Parathyroid adenoma (tissue), 2 donors: Measurements from ENCODE around the gene SDK2.
A peak's percentile ranks its signal among the peaks of the same experiment; 100 is the strongest.

Experiments used
- H2AFZ ChIP-seq: fragments of 300-600 bp; sonication (generic); one replicate; pipeline ENCODE4 v1.7.0; 2017; ENCODE audit warnings: antibody characterized with exemption, mild to moderate bottlenecking
- H3K27ac ChIP-seq: fragments of 300-600 bp; sonication (generic); one replicate; pipeline ENCODE4 v1.7.0; 2017
- H3K27me3 ChIP-seq: fragments of 300-600 bp; sonication (generic); one replicate; pipeline ENCODE4 v1.7.0; 2017; ENCODE audit warnings: low read length; ENCODE audit not compliant: control insufficient read depth, insufficient read depth
- H3K36me3 ChIP-seq: fragments of 300-600 bp; sonication (generic); one replicate; pipeline ENCODE4 v1.7.0; 2017; ENCODE audit warnings: low read length; ENCODE audit not compliant: control insufficient read depth, insufficient read depth
- H3K4me1 ChIP-seq: fragments of 300-600 bp; sonication (generic); one replicate; pipeline ENCODE4 v1.7.0; 2017; ENCODE audit warnings: control low read depth
- H3K4me2 ChIP-seq: fragments of 300-600 bp; sonication (generic); one replicate; pipeline ENCODE4 v1.7.0; 2017; ENCODE audit warnings: low read length
- H3K4me3 ChIP-seq: fragments of 300-600 bp; sonication (generic); one replicate; pipeline ENCODE4 v1.7.0; 2017; ENCODE audit warnings: low read depth, low read length
- H3K79me2 ChIP-seq: fragments of 300-600 bp; sonication (generic); one replicate; pipeline ENCODE4 v1.7.0; 2017; ENCODE audit warnings: control low read depth
- H3K9ac ChIP-seq: fragments of 300-600 bp; sonication (generic); one replicate; pipeline ENCODE4 v1.7.0; 2017; ENCODE audit warnings: mild to moderate bottlenecking
- H3K9me3 ChIP-seq: fragments of 300-600 bp; sonication (generic); one replicate; pipeline ENCODE4 v1.7.0; 2017; ENCODE audit warnings: low read length; ENCODE audit not compliant: control insufficient read depth
- TF ChIP-seq, protein P1 (sequence below): fragments of 300-600 bp; sonication (generic); IDR thresholded peaks from one replicate; pipeline ENCODE4 v1.7.0; 2017; ENCODE audit warnings: antibody characterized with exemption, mild to moderate bottlenecking
- donor health status: primary hyperparathyroidism.

The SDK2 gene

GRCh38 chr17:73645050-73645871 lies 1.0 kb upstream of the SDK2 start:
- Histone ChIP-seq H3K4me3 (no peak overlapping the region), H3K79me2 (no peaks in the 10 kb centered on the region), H3K36me3 (no peaks in the 10 kb centered on the region), H3K27me3 (peaks cover 3% of the 10 kb centered on the region), H3K27ac (no peak overlapping the region), H3K9me3 (no peaks in the 10 kb centered on the region), H3K4me1 (no peaks in the 10 kb centered on the region), H3K4me2 (peak overlapping the region; percentile 59), H2AFZ (peak overlapping the region; percentile 60), H3K9ac (no peak overlapping the region)
- TF ChIP-seq, protein P1, sequence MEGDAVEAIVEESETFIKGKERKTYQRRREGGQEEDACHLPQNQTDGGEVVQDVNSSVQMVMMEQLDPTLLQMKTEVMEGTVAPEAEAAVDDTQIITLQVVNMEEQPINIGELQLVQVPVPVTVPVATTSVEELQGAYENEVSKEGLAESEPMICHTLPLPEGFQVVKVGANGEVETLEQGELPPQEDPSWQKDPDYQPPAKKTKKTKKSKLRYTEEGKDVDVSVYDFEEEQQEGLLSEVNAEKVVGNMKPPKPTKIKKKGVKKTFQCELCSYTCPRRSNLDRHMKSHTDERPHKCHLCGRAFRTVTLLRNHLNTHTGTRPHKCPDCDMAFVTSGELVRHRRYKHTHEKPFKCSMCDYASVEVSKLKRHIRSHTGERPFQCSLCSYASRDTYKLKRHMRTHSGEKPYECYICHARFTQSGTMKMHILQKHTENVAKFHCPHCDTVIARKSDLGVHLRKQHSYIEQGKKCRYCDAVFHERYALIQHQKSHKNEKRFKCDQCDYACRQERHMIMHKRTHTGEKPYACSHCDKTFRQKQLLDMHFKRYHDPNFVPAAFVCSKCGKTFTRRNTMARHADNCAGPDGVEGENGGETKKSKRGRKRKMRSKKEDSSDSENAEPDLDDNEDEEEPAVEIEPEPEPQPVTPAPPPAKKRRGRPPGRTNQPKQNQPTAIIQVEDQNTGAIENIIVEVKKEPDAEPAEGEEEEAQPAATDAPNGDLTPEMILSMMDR: no peak

DNA sequence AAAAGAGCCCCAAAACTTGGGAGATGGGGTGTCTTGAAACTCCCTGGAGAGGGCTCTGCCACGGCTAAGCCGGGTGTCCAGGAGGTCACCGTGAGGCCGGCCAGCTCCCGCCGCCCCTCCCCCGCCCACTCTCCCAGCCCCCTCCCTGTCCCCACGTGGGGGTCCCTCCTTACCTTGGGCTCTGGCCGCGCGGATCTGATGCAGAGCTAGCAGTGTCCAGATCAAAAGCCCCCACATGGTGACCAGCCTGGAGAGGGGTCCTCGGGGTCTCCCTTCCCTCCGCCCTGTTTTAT lies 447 bp downstream of the SDK2 start:
- Histone ChIP-seq H3K4me1 (no peaks in the 10 kb centered on the region), H3K27ac (no peak overlapping the region), H3K4me2 (peak overlapping the region; percentile 81), H3K9me3 (no peaks in the 10 kb centered on the region), H2AFZ (no peak overlapping the region), H3K4me3 (peak overlapping the region; percentile 33), H3K9ac (no peak overlapping the region), H3K27me3 (peaks cover 3% of the 10 kb centered on the region), H3K36me3 (no peaks in the 10 kb centered on the region), H3K79me2 (no peaks in the 10 kb centered on the region)
- TF ChIP-seq, protein P1: no peak

GRCh38 chr17:73643001-73643851 lies 1.0 kb downstream of the SDK2 start:
- Histone ChIP-seq H3K9ac (no peak overlapping the region), H3K27me3 (peaks cover 3% of the 10 kb centered on the region), H3K27ac (no peak overlapping the region)

GRCh38 chr17:73642659-73643000 lies 1.6 kb downstream of the SDK2 start:
- TF ChIP-seq, protein P1: no peak
- H3K27ac ChIP-seq: no peak overlapping the region

More at GRCh38 chr17:73643001-73643851, 1.0 kb downstream of the SDK2 start:
- H3K4me1 ChIP-seq: no peaks in the 10 kb centered on the region
- TF ChIP-seq, protein P1: no peak
- no peaks in the 10 kb centered on the region for H3K36me3 ChIP-seq
- peak overlapping the region; percentile 31 for H3K4me3 ChIP-seq
- no peaks in the 10 kb centered on the region for H3K9me3 ChIP-seq
- H3K79me2 ChIP-seq: no peaks in the 10 kb centered on the region
- H3K4me2 ChIP-seq: peak overlapping the region; percentile 81
- peak overlapping the region; percentile 46 for H2AFZ ChIP-seq

More at GRCh38 chr17:73642659-73643000, 1.6 kb downstream of the SDK2 start:
- Histone ChIP-seq H3K27me3 (peaks cover 3% of the 10 kb centered on the region), H3K79me2 (no peaks in the 10 kb centered on the region), H3K9me3 (no peaks in the 10 kb centered on the region), H3K9ac (no peak overlapping the region), H3K36me3 (no peaks in the 10 kb centered on the region), H3K4me2 (peak overlapping the region; percentile 81), H2AFZ (no peak overlapping the region), H3K4me3 (no peak overlapping the region), H3K4me1 (no peaks in the 10 kb centered on the region)
